HPDE6-E6E7 (cell line): ENCODE data around the gene MED31.
A peak's percentile ranks its signal among the peaks of the same experiment; 100 is the strongest.
"Not testable (repeated sequence)": the region's sequence is repeated elsewhere in the genome, so short reads cannot be mapped to it uniquely, and the experiment has no call there.

Experiments used
- DNase-seq: peaks from one replicate; pipeline ENCODE4 v3.0.0; 2011; ENCODE audit warnings: missing footprints; ENCODE audit errors: extremely low spot score

The MED31 gene

DNA sequence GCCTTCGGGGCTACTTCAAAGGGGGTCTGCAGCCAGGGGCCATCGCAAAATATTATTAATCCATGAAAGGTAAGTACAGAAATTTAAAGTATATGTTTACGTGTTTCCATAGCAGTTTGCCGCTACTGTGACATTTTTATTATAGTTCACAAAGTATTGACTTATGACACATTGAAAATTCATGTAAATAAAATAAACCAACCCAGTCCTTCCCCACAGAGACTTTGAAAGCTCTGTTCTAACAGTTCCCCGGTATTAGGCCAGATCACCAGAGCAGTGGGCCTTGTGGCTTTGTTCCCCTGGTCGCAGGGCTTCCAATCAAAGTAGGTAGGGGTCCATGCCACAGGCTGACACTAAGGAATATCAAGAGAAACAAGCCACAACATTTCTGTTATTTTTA lies 24.8 kb downstream of the MED31 start:
- DNase-seq, result no peak

GRCh38 chr17:6623941-6624340 lies 27.5 kb downstream of the MED31 start:
- DNase-seq, result no peak

DNA sequence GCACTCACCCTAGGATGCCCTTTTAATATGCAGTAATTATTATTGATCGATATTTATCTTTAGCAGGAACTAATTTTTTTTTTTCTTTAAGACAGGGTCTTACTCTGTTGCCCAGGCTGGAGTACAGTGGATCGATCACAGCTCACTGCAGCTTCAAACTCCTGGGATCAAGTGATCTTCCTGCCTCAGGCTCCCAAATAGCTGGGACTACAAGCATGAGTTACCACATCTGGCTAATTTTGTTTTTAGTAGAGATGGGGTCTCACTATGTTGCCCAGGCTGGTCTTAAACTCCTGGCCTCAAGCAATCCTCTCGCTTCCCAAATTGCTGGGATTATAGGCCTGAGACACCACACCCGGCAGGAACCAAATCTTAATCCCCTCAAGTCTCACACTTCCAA lies 40.2 kb downstream of the MED31 start:
- no peak for DNase-seq

DNA sequence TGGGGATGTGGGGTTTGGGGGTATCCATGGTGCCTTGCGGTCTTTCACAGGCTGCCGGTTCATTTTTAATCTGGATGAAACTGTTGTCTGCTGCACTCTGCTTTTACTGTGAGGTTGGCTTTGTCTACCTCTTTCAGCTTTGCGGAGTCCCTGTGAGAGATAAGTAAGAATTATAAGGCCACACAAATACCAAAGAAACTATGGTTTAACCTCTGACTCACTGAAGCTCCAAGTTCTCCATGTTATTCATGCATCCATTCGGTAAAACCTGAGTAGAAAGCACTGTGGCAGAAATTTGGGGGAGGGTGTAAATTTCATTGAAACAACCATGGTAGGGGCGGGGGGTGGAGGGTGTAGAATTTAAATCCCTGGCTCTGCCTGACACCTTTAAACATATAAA lies 41.4 kb downstream of the MED31 start:
- no peak for DNase-seq

GRCh38 chr17:6608321-6608720 lies 43.1 kb downstream of the MED31 start:
- peak; percentile 76 for DNase-seq

GRCh38 chr17:6605142-6605541 lies 46.3 kb downstream of the MED31 start:
- no peak for DNase-seq

GRCh38 chr17:6603744-6604325 lies 47.6 kb downstream of the MED31 start:
- DNase-seq, result no peak

GRCh38 chr17:6602141-6602540 lies 49.3 kb downstream of the MED31 start:
- DNase-seq, result no peak

GRCh38 chr17:6599364-6599763 lies 52.0 kb downstream of the MED31 start:
- no peak for DNase-seq

GRCh38 chr17:6597727-6598126 lies 53.7 kb downstream of the MED31 start:
- no peak for DNase-seq

GRCh38 chr17:6596941-6597340 lies 54.5 kb downstream of the MED31 start:
- DNase-seq, result no peak

GRCh38 chr17:6596511-6596910 lies 54.9 kb downstream of the MED31 start:
- no peak for DNase-seq

DNA sequence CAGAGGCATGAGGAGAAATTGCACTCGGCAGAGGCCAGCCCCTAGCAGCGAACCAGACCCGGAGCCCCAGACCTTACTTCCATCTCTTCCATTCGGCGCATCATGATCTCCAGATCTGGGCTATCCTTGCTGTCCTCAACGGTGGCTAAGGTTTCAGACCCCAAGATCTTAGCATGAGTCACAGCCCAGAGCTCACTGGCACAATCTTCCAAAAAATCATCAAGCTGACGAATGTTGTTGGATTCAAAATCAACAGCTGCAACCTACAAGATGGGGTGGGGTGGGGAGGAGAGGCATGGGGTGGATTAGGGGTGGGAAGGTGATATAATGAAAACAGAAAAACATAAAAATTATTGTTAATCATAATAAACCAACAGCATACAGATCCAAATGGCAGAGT lies 55.3 kb downstream of the MED31 start:
- no peak for DNase-seq

DNA sequence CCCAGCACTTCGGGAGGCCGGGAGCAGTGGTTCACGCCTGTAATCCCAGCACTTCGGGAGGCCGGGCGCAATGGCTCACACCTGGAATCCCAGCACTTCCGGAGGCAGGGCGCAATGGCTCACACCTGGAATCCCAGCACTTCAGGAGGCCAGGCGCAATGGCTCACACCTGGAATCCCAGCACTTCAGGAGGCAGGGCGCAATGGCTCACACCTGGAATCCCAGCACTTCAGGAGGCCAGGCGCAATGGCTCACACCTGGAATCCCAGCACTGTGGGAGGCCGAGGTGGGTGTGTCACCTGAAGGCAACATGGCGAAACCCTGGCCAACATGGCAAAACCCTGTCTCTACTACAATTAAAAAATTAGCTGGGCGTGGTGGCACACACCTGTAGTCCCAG lies 58.0 kb downstream of the MED31 start:
- DNase-seq, result not testable (repeated sequence)
